Neural cell (in vitro differentiated cells): Measurements from ENCODE around the gene DPYSL4. TPM values are rescaled to one million over a fixed set of nuclear protein-coding genes. Genes with fewer than 3 reads are reported as not detected.

ENCODE experiments used
- H2AFZ ChIP-seq: fragments of 200-600, 300-800 bp; sonication (generic), shearing (Covaris generic); 2 replicates; pipeline ENCODE4 v1.6.0; 2014; ENCODE audit warnings: low read depth, mild to moderate bottlenecking, antibody characterized with exemption, low read length, moderate library complexity
- H3F3A ChIP-seq: fragments of 200-600 bp; shearing (Covaris generic); 2 replicates; pipeline ENCODE4 v1.6.1; 2016; ENCODE audit warnings: mild to moderate bottlenecking, moderate library complexity, mixed read lengths, antibody characterized with exemption, low read length; ENCODE audit not compliant: insufficient read depth, poor library complexity, severe bottlenecking
- H3K27ac ChIP-seq: fragments of 200-600, 300-800 bp; sonication (generic), shearing (Covaris generic); 2 replicates; pipeline ENCODE4 v1.5.1; 2014; ENCODE audit warnings: mild to moderate bottlenecking, low read length, moderate library complexity
- H3K27me3 ChIP-seq: fragments of 300-800, 200-600 bp; sonication (generic), shearing (Covaris generic); 2 replicates; pipeline ENCODE4 v1.6.0; 2014; ENCODE audit warnings: mild to moderate bottlenecking, low read depth, low read length, moderate library complexity; ENCODE audit not compliant: insufficient read depth
- H3K36me3 ChIP-seq: fragments of 300-800, 200-600 bp; sonication (generic), shearing (Covaris generic); 2 replicates; pipeline ENCODE4 v1.5.1; 2014; ENCODE audit warnings: mild to moderate bottlenecking, antibody characterized with exemption, low read length, moderate library complexity; ENCODE audit not compliant: insufficient read depth
- H3K4me2 ChIP-seq: fragments of 300-800, 200-600 bp; sonication (generic), shearing (Covaris generic); 2 replicates; pipeline ENCODE4 v1.6.0; 2014; ENCODE audit warnings: mild to moderate bottlenecking, low read length
- H3K4me3 ChIP-seq: fragments of 300-800, 200-600 bp; sonication (generic), shearing (Covaris generic); 2 replicates; pipeline ENCODE4 v1.5.1; 2014; ENCODE audit warnings: mild to moderate bottlenecking, low read length, moderate library complexity
- H3K79me2 ChIP-seq: fragments of 200-600 bp; shearing (Covaris generic); replicated peaks from 2 replicates; pipeline ENCODE4 v1.6.0; 2014; ENCODE audit warnings: mild to moderate bottlenecking, low read length, moderate library complexity; ENCODE audit not compliant: insufficient read depth
- H3K9ac ChIP-seq: fragments of 300-800, 200-600 bp; sonication (generic), shearing (Covaris generic); 2 replicates; pipeline ENCODE4 v1.6.1; 2016; ENCODE audit warnings: mild to moderate bottlenecking, low read length, mixed read lengths
- H3K9me2 ChIP-seq: fragments of 200-600 bp; shearing (Covaris generic); 2 replicates; pipeline ENCODE4 v1.6.1; 2016; ENCODE audit warnings: mild to moderate bottlenecking, low read length, mixed read lengths; ENCODE audit not compliant: insufficient read depth
- H3K9me3 ChIP-seq: fragments of 200-600, 300-800 bp; sonication (generic), shearing (Covaris generic); 2 replicates; pipeline ENCODE4 v1.6.1; 2016; ENCODE audit warnings: mild to moderate bottlenecking, mixed run types, low read length, moderate library complexity, mixed read lengths
- H4K20me1 ChIP-seq: fragments of 200-600 bp; shearing (Covaris generic); 2 replicates; pipeline ENCODE4 v1.6.1; 2016; ENCODE audit warnings: mild to moderate bottlenecking, mixed run types; ENCODE audit not compliant: insufficient read depth
- EP300 ChIP-seq: fragments of 450-650 bp; conservative IDR thresholded peaks from 2 replicates; pipeline ENCODE4 v1.6.1; 2014; ENCODE audit warnings: antibody characterized with exemption, mild to moderate bottlenecking, moderate library complexity; ENCODE audit not compliant: poor library complexity, severe bottlenecking
- EZH2 ChIP-seq: fragments of 200-600, 300-800 bp; shearing (Covaris generic), sonication (generic); IDR thresholded peaks from 2 replicates; pipeline ENCODE4 v1.6.1; 2014; ENCODE audit warnings: antibody characterized with exemption, low read length, borderline replicate concordance, mild to moderate bottlenecking; ENCODE audit not compliant: insufficient read depth, poor library complexity, severe bottlenecking
- MXI1 ChIP-seq: fragments of 450-650 bp; conservative IDR thresholded peaks from 2 replicates; pipeline ENCODE4 v1.6.1; 2014; ENCODE audit warnings: antibody characterized with exemption, mild to moderate bottlenecking; ENCODE audit not compliant: poor library complexity, severe bottlenecking
- POLR2AphosphoS5 ChIP-seq: IDR thresholded peaks from 2 replicates; pipeline ENCODE4 v1.6.1; 2012
- TAF1 ChIP-seq: IDR thresholded peaks from 2 replicates; pipeline ENCODE4 v1.6.1; 2012; ENCODE audit warnings: low read depth
- polyA plus RNA-seq: library from polyadenylated mRNA; depleted of rRNA; stranded (reverse); fragments of >200 nt; gene quantifications from 2 replicates; pipeline ENCODE4 v1.2.3, GENCODE V29; 2014
- TF ChIP-seq, protein P1 (sequence below): IDR thresholded peaks from 2 replicates; pipeline ENCODE4 v1.6.1; 2012; ENCODE audit warnings: borderline replicate concordance
- TF ChIP-seq, protein P2 (sequence below): fragments of 450-650 bp; IDR thresholded peaks from 2 replicates; pipeline ENCODE4 v1.5.1; 2014; ENCODE audit warnings: antibody characterized with exemption, mild to moderate bottlenecking, moderate library complexity; ENCODE audit not compliant: poor library complexity, severe bottlenecking

The DPYSL4 gene
- polyA plus RNA-seq, 1 donor from 2014 or later = 116 TPM

GRCh38 chr10:132175907-132176581 is 10.7 kb upstream of the DPYSL4 start:
- Histone ChIP-seq H3K27ac (no peak overlapping the region), H3K4me2 (no peak overlapping the region), H3K9me3 (no peaks in the 10 kb centered on the region), H3K4me3 (peak overlapping the region; percentile 37), H4K20me1 (no peaks in the 10 kb centered on the region), H3K27me3 (no peaks in the 10 kb centered on the region), H3K9me2 (no peaks in the 10 kb centered on the region), H3K36me3 (no peaks in the 10 kb centered on the region), H2AFZ (peak overlapping the region; percentile 35), H3K9ac (peak overlapping the region; percentile 38), H3K79me2 (no peaks in the 10 kb centered on the region), H3F3A (no peaks in the 10 kb centered on the region)
- peak; percentile 32 for TF ChIP-seq MXI1
- TF ChIP-seq, protein P1, sequence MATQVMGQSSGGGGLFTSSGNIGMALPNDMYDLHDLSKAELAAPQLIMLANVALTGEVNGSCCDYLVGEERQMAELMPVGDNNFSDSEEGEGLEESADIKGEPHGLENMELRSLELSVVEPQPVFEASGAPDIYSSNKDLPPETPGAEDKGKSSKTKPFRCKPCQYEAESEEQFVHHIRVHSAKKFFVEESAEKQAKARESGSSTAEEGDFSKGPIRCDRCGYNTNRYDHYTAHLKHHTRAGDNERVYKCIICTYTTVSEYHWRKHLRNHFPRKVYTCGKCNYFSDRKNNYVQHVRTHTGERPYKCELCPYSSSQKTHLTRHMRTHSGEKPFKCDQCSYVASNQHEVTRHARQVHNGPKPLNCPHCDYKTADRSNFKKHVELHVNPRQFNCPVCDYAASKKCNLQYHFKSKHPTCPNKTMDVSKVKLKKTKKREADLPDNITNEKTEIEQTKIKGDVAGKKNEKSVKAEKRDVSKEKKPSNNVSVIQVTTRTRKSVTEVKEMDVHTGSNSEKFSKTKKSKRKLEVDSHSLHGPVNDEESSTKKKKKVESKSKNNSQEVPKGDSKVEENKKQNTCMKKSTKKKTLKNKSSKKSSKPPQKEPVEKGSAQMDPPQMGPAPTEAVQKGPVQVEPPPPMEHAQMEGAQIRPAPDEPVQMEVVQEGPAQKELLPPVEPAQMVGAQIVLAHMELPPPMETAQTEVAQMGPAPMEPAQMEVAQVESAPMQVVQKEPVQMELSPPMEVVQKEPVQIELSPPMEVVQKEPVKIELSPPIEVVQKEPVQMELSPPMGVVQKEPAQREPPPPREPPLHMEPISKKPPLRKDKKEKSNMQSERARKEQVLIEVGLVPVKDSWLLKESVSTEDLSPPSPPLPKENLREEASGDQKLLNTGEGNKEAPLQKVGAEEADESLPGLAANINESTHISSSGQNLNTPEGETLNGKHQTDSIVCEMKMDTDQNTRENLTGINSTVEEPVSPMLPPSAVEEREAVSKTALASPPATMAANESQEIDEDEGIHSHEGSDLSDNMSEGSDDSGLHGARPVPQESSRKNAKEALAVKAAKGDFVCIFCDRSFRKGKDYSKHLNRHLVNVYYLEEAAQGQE = no peak

- H3K4me2 ChIP-seq = no peak overlapping the region
- H4K20me1 ChIP-seq = no peaks in the 10 kb centered on the region
- H3K79me2 ChIP-seq = no peaks in the 10 kb centered on the region
- no peaks in the 10 kb centered on the region for H3K9me3 ChIP-seq
- no peaks in the 10 kb centered on the region for H3K9me2 ChIP-seq
- H3K36me3 ChIP-seq = no peaks in the 10 kb centered on the region
- H3K27ac ChIP-seq = no peak overlapping the region
- peak overlapping the region; percentile 38 for H3K9ac ChIP-seq
- no peak overlapping the region for H2AFZ ChIP-seq
- TF ChIP-seq, protein P1 = peak; percentile 63
- no peak for TF ChIP-seq EP300
- TF ChIP-seq, protein P2, sequence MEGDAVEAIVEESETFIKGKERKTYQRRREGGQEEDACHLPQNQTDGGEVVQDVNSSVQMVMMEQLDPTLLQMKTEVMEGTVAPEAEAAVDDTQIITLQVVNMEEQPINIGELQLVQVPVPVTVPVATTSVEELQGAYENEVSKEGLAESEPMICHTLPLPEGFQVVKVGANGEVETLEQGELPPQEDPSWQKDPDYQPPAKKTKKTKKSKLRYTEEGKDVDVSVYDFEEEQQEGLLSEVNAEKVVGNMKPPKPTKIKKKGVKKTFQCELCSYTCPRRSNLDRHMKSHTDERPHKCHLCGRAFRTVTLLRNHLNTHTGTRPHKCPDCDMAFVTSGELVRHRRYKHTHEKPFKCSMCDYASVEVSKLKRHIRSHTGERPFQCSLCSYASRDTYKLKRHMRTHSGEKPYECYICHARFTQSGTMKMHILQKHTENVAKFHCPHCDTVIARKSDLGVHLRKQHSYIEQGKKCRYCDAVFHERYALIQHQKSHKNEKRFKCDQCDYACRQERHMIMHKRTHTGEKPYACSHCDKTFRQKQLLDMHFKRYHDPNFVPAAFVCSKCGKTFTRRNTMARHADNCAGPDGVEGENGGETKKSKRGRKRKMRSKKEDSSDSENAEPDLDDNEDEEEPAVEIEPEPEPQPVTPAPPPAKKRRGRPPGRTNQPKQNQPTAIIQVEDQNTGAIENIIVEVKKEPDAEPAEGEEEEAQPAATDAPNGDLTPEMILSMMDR = peak; percentile 12
- no peak for TF ChIP-seq EZH2
- TF ChIP-seq POLR2AphosphoS5 = no peak
- TF ChIP-seq TAF1 = no peak
- TF ChIP-seq MXI1 = no peak
- H3F3A ChIP-seq = no peaks in the 10 kb centered on the region
- no peaks in the 10 kb centered on the region for H3K27me3 ChIP-seq
- H3K4me3 ChIP-seq = peak overlapping the region; percentile 37
Measured at GRCh38 chr10:132176623-132177500, 9.9 kb upstream of the DPYSL4 start.
